WERI-Rb-1 (cell line): Measurements from ENCODE around the gene CTNNA3.
A peak's percentile ranks its signal among the peaks of the same experiment; 100 is the strongest.

Experiments used
- DNase-seq: peaks from one replicate; pipeline ENCODE4 v3.0.0-alpha.2; 2020
- H3K27ac ChIP-seq: fragments of 250-450 bp; sonication (Bioruptor Pico); 2 replicates; pipeline ENCODE4 v1.5.1; 2020; ENCODE audit warnings: mild to moderate bottlenecking, moderate library complexity
- H3K27me3 ChIP-seq: fragments of 250-450 bp; sonication (Bioruptor Pico); 2 replicates; pipeline ENCODE4 v1.5.1; 2021; ENCODE audit warnings: mild to moderate bottlenecking, low read depth, moderate library complexity; ENCODE audit not compliant: insufficient read depth, severe bottlenecking
- H3K36me3 ChIP-seq: fragments of 250-450 bp; sonication (Bioruptor Pico); 2 replicates; pipeline ENCODE4 v1.5.1; 2020; ENCODE audit warnings: mild to moderate bottlenecking, moderate library complexity
- H3K4me3 ChIP-seq: 2 replicates; pipeline ENCODE4 v1.5.1; 2011; ENCODE audit warnings: low read depth, mild to moderate bottlenecking, control low read depth, low read length
- H3K9me3 ChIP-seq: fragments of 250-450 bp; sonication (Bioruptor Pico); 2 replicates; pipeline ENCODE4 v1.5.1; 2021; ENCODE audit warnings: mild to moderate bottlenecking, moderate library complexity; ENCODE audit not compliant: severe bottlenecking
- CTCF ChIP-seq: IDR thresholded peaks from 2 replicates; pipeline ENCODE4 v1.5.1; 2011; ENCODE audit warnings: low read depth, mild to moderate bottlenecking, control low read depth, inconsistent platforms, low read length

CTNNA3 gene

GRCh38 chr10:66277481-66277880 lies 1418.5 kb downstream of the CTNNA3 start:
- Histone ChIP-seq H3K36me3 (no peaks in the 10 kb centered on the region), H3K4me3 (no peak overlapping the region), H3K9me3 (no peaks in the 10 kb centered on the region), H3K27ac (no peak overlapping the region), H3K27me3 (no peaks in the 10 kb centered on the region)
- TF ChIP-seq CTCF: peak; percentile 45
- no peak for DNase-seq

- H3K9me3 ChIP-seq: no peaks in the 10 kb centered on the region
- no peak overlapping the region for H3K4me3 ChIP-seq
- no peak for DNase-seq
- no peak for TF ChIP-seq CTCF
- H3K36me3 ChIP-seq: no peaks in the 10 kb centered on the region
- no peaks in the 10 kb centered on the region for H3K27me3 ChIP-seq
- H3K27ac ChIP-seq: no peak overlapping the region
Observed at GRCh38 chr10:66273966-66274519, 1422.0 kb downstream of the CTNNA3 start.

GRCh38 chr10:66265398-66265797 lies 1430.6 kb downstream of the CTNNA3 start:
- DNase-seq: no peak
- Histone ChIP-seq H3K36me3 (no peaks in the 10 kb centered on the region), H3K27me3 (no peaks in the 10 kb centered on the region), H3K9me3 (no peaks in the 10 kb centered on the region), H3K27ac (no peak overlapping the region), H3K4me3 (no peak overlapping the region)
- TF ChIP-seq CTCF: no peak

- H3K36me3 ChIP-seq: no peaks in the 10 kb centered on the region
- no peak overlapping the region for H3K27ac ChIP-seq
- no peaks in the 10 kb centered on the region for H3K9me3 ChIP-seq
- no peaks in the 10 kb centered on the region for H3K27me3 ChIP-seq
- DNase-seq: no peak
- H3K4me3 ChIP-seq: no peak overlapping the region
- no peak for TF ChIP-seq CTCF
Observed at GRCh38 chr10:66259836-66260235, 1436.2 kb downstream of the CTNNA3 start.

- Histone ChIP-seq H3K9me3 (no peaks in the 10 kb centered on the region), H3K36me3 (no peaks in the 10 kb centered on the region), H3K27ac (no peak overlapping the region), H3K4me3 (no peak overlapping the region), H3K27me3 (no peaks in the 10 kb centered on the region)
- no peak for TF ChIP-seq CTCF
- DNase-seq: no peak
Observed at GRCh38 chr10:66258693-66259092, 1437.3 kb downstream of the CTNNA3 start.

- DNase-seq: no peak
- TF ChIP-seq CTCF: no peak
- H3K4me3 ChIP-seq: no peak overlapping the region
Observed at GRCh38 chr10:66257801-66258200, 1438.2 kb downstream of the CTNNA3 start.

More at GRCh38 chr10:66257801-66258200, 1438.2 kb downstream of the CTNNA3 start:
- Histone ChIP-seq H3K9me3 (no peaks in the 10 kb centered on the region), H3K27me3 (no peaks in the 10 kb centered on the region), H3K27ac (no peak overlapping the region), H3K36me3 (no peaks in the 10 kb centered on the region)
